Tibial nerve (tissue), 4 donors: ENCODE measurements around the gene PLGRKT.

Experiments used
- CTCF ChIP-seq, 5 experiments: fragments of 200-600 bp in 3 of 5; fragments of 450-650 bp in 2 of 5; sonication (generic) in 3 of 5; IDR thresholded peaks; one replicate each; pipeline ENCODE4 v1.5.1; 2016 to 2019; ENCODE audit warnings: antibody characterized with exemption in 5 of 5, mild to moderate bottlenecking in 3 of 5, moderate library complexity in 2 of 5
- EP300 ChIP-seq, 2 donors: sonication (generic); formaldehyde crosslinking; IDR thresholded peaks; one replicate each; pipeline ENCODE4 v1.6.1; 2017; ENCODE audit warnings: antibody characterized with exemption in 2 of 2, mild to moderate bottlenecking in 1 of 2

GRCh38 chr9:5443850-5444249 is 6.1 kb upstream of the PLGRKT start:
- TF ChIP-seq CTCF (IDR thresholded peaks at IDR 0.05) = no peak
- no peak for TF ChIP-seq EP300 (IDR thresholded peaks at IDR 0.05)
